ENCODE results near the gene CRIM1.

DNA sequence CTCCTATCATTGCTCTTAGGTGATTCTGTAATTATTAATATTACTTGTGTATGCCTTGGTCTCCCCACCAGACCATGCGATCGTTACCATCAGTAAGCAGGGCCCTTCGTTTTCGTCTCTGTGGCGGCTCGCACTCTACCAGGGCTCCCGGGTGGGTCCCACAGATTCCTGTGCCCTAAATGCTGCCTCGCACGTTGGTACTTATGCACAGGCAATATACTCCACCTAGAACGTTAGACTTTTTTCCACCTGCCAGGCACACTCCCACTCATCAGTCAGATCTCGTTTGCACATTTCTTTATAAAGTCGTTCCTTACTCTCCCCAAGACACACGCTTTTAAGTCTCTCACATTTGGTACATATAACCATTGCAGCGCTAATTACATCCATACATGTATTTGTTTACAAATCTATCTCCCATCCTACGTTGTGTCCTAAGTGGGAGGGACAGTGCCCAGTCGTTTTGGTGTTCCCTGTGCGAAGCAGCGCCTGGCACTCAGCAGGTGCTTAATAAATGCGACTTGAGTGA lies 241.5 kb downstream of the CRIM1 start:
- TF ChIP-seq CTCF (IDR thresholded peaks at IDR 0.05) (no peak), HMGXB4 (CRISPR knock-in tag; IDR thresholded peaks at IDR 0.05) (no peak), TEAD4 (CRISPR knock-in tag; IDR thresholded peaks at IDR 0.05) (no peak), MAX (CRISPR knock-in tag; IDR thresholded peaks at IDR 0.05) (no peak; the same call in 1 of the 2 replicates), ETV6 (CRISPR knock-in tag; IDR thresholded peaks at IDR 0.05) (no peak)
- TF ChIP-seq, protein P1, sequence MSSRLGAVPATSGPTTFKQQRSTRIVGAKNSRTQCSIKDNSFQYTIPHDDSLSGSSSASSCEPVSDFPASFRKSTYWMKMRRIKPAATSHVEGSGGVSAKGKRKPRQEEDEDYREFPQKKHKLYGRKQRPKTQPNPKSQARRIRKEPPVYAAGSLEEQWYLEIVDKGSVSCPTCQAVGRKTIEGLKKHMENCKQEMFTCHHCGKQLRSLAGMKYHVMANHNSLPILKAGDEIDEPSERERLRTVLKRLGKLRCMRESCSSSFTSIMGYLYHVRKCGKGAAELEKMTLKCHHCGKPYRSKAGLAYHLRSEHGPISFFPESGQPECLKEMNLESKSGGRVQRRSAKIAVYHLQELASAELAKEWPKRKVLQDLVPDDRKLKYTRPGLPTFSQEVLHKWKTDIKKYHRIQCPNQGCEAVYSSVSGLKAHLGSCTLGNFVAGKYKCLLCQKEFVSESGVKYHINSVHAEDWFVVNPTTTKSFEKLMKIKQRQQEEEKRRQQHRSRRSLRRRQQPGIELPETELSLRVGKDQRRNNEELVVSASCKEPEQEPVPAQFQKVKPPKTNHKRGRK (CRISPR knock-in tag; IDR thresholded peaks at IDR 0.05; ENCODE audit: borderline replicate concordance): no peak
- TF ChIP-seq, protein P2, sequence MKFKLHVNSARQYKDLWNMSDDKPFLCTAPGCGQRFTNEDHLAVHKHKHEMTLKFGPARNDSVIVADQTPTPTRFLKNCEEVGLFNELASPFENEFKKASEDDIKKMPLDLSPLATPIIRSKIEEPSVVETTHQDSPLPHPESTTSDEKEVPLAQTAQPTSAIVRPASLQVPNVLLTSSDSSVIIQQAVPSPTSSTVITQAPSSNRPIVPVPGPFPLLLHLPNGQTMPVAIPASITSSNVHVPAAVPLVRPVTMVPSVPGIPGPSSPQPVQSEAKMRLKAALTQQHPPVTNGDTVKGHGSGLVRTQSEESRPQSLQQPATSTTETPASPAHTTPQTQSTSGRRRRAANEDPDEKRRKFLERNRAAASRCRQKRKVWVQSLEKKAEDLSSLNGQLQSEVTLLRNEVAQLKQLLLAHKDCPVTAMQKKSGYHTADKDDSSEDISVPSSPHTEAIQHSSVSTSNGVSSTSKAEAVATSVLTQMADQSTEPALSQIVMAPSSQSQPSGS (CRISPR knock-in tag; IDR thresholded peaks at IDR 0.05; ENCODE audit: borderline replicate concordance, low read depth): no peak
- TF ChIP-seq, protein P3, sequence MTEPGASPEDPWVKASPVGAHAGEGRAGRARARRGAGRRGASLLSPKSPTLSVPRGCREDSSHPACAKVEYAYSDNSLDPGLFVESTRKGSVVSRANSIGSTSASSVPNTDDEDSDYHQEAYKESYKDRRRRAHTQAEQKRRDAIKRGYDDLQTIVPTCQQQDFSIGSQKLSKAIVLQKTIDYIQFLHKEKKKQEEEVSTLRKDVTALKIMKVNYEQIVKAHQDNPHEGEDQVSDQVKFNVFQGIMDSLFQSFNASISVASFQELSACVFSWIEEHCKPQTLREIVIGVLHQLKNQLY (CRISPR knock-in tag; IDR thresholded peaks at IDR 0.05): no peak
